Endothelial cell of umbilical vein (primary cell): ENCODE measurements around the gene NAGPA. TPM values are rescaled to one million over a fixed set of nuclear protein-coding genes. Genes with fewer than 3 reads are reported as not detected.

ENCODE experiments used
- BruUV-seq: library from RNA; stranded (reverse); fragments of 400-500 nt; replicated peaks from 2 replicates; lab custom pipeline; 2021; lab: Mats Ljungman, UMichigan
- CTCF ChIA-PET: fragments of 300-600, 350-600 bp; sonication (Branson Sonifier 250); formaldehyde crosslinking; loops from one replicate; lab custom pipeline; 2021; ENCODE audit warnings: antibody characterized with exemption, inconsistent platforms; lab: Charles Lee
- POLR2A ChIA-PET: fragments of 300-600, 350-600 bp; sonication (Branson Sonifier 250); formaldehyde crosslinking; loops from one replicate; lab custom pipeline; 2021; ENCODE audit warnings: antibody characterized with exemption, inconsistent platforms; lab: Charles Lee
- DNase-seq: peaks from one replicate; pipeline ENCODE4 v3.0.0-alpha.2; 2011; ENCODE audit warnings: low read depth, low spot score
- FAIRE-seq: peaks from 2 replicates; lab custom pipeline; 2011; peaks lifted over from hg19 to GRCh38; lab: Jason Lieb, UNC
- H2AFZ ChIP-seq: 2 replicates; pipeline ENCODE4 v1.6.0; 2012; ENCODE audit warnings: low read depth, low read length, control low read depth, inconsistent platforms
- H3K27ac ChIP-seq: 2 replicates; pipeline ENCODE4 v1.5.1; 2011; ENCODE audit warnings: low read depth, mild to moderate bottlenecking, control low read depth, low read length, moderate library complexity; ENCODE audit not compliant: insufficient read depth
- H3K27me3 ChIP-seq, 2 experiments: 2 replicates each; pipeline versions ENCODE4 v1.6.0 to v1.6.1; 2011; ENCODE audit warnings: low read length in 2 of 2, mixed read lengths in 1 of 2; ENCODE audit not compliant: control insufficient read depth in 2 of 2, insufficient read depth in 2 of 2
- H3K36me3 ChIP-seq, 2 experiments: 2 replicates in 1 of 2; 3 replicates in 1 of 2; pipeline ENCODE4 v1.5.1; 2011; ENCODE audit warnings: low read length in 2 of 2, mild to moderate bottlenecking in 1 of 2, moderate library complexity in 1 of 2; ENCODE audit not compliant: control insufficient read depth in 2 of 2, insufficient read depth in 2 of 2; ENCODE audit errors: extremely low read depth in 1 of 2
- H3K4me1 ChIP-seq: 3 replicates; pipeline ENCODE4 v1.5.1; 2011; ENCODE audit warnings: mild to moderate bottlenecking, low read length; ENCODE audit not compliant: control insufficient read depth, insufficient read depth; ENCODE audit errors: extremely low read depth
- H3K4me2 ChIP-seq: 2 replicates; pipeline ENCODE4 v1.6.1; 2011; ENCODE audit warnings: low read length, control low read depth, mixed read lengths; ENCODE audit not compliant: insufficient read depth
- H3K4me3 ChIP-seq, 3 experiments: fragments of 200-600 bp in 1 of 3; sonication (generic), shearing (Covaris generic) in 1 of 3; replicated peaks in 1 of 3; 2 replicates each; pipeline ENCODE4 v1.5.1; 2011 to 2016; ENCODE audit warnings: control low read depth in 3 of 3, low read length in 3 of 3, mild to moderate bottlenecking in 2 of 3, inconsistent platforms in 1 of 3, low read depth in 1 of 3, moderate library complexity in 1 of 3; ENCODE audit not compliant: insufficient read depth in 1 of 3
- H3K79me2 ChIP-seq: 2 replicates; pipeline ENCODE4 v1.6.0; 2012; ENCODE audit warnings: low read length, inconsistent platforms; ENCODE audit not compliant: control insufficient read depth, insufficient read depth
- H3K9ac ChIP-seq: replicated peaks from 2 replicates; pipeline ENCODE3; 2011; ENCODE audit warnings: low read length, control low read depth; ENCODE audit not compliant: insufficient read depth; ENCODE audit errors: extremely low read depth
- H3K9me1 ChIP-seq: replicated peaks from 3 replicates; pipeline ENCODE4 v1.6.0; 2011; ENCODE audit warnings: mild to moderate bottlenecking, low read length; ENCODE audit not compliant: control insufficient read depth, insufficient read depth; ENCODE audit errors: extremely low read depth
- H3K9me3 ChIP-seq: replicated peaks from 2 replicates; pipeline ENCODE4 v1.5.1; 2012; ENCODE audit warnings: low read length, inconsistent platforms; ENCODE audit not compliant: control insufficient read depth, insufficient read depth
- H4K20me1 ChIP-seq: replicated peaks from 2 replicates; pipeline ENCODE3; 2011; ENCODE audit warnings: mild to moderate bottlenecking, low read length; ENCODE audit not compliant: control insufficient read depth, insufficient read depth; ENCODE audit errors: extremely low read depth
- EZH2 ChIP-seq: IDR thresholded peaks from 2 replicates; pipeline ENCODE4 v1.6.1; 2012; ENCODE audit warnings: borderline replicate concordance, low read depth, mild to moderate bottlenecking, moderate library complexity, low read length, inconsistent platforms; ENCODE audit not compliant: severe bottlenecking
- FOS ChIP-seq: IDR thresholded peaks from 2 replicates; pipeline ENCODE4 v1.6.1; 2011; ENCODE audit warnings: mild to moderate bottlenecking, low read length, moderate library complexity, borderline replicate concordance; ENCODE audit not compliant: insufficient read depth
- GATA2 ChIP-seq: IDR thresholded peaks from 2 replicates; pipeline ENCODE4 v1.7.0; 2011; ENCODE audit warnings: low read depth, mild to moderate bottlenecking, moderate library complexity, mixed read lengths, low read length; ENCODE audit not compliant: insufficient read length, insufficient read depth
- JUN ChIP-seq: IDR thresholded peaks from 2 replicates; pipeline ENCODE4 v1.6.1; 2011; ENCODE audit warnings: borderline replicate concordance, low read depth; ENCODE audit not compliant: insufficient read length, insufficient read depth
- MAX ChIP-seq: IDR thresholded peaks from 2 replicates; pipeline ENCODE4 v1.6.1; 2011; ENCODE audit not compliant: insufficient read depth, insufficient read length
- MYC ChIP-seq: IDR thresholded peaks from one replicate; pipeline ENCODE4 v1.6.1; 2011; ENCODE audit warnings: mild to moderate bottlenecking, low read depth, low read length
- POLR2A ChIP-seq: IDR thresholded peaks from 2 replicates; pipeline ENCODE4 v1.6.1; 2012; ENCODE audit warnings: low read depth, mild to moderate bottlenecking, control low read depth, low read length
- POLR2AphosphoS5 ChIP-seq: IDR thresholded peaks from 2 replicates; pipeline ENCODE4 v1.6.1; 2012; ENCODE audit warnings: low read depth, mild to moderate bottlenecking, control low read depth, low read length, moderate library complexity; ENCODE audit not compliant: insufficient read depth
- dilution Hi-C: fragments of 300-500 bp; cut with MboI; formaldehyde crosslinking; loops from one replicate; pipeline ENCODE4 v1.15.0; 2019; ENCODE audit warnings: low sequenced_read_pairs; ENCODE audit not compliant: extremely low pct_ligation_motif_present
- intact Hi-C: fragments of 100-400 bp; cut with micrococcal nuclease; formaldehyde crosslinking; loops from one replicate; pipeline ENCODE4 v1.10.0; 2022
- polyA plus RNA-seq, 4 experiments: library from polyadenylated mRNA; depleted of rRNA in 3 of 4; stranded (reverse) in 3 of 4; unstranded in 1 of 4; fragments of >200 nt; gene quantifications; 2 replicates each; pipeline versions ENCODE4 v1.2.1 to v1.2.3, GENCODE V29; 2011 to 2012; ENCODE audit warnings: missing spikeins in 1 of 4
- total RNA-seq: library from RNA; stranded (reverse); gene quantifications from 2 replicates; pipeline ENCODE4 v1.2.3, GENCODE V29; 2021

Gene NAGPA
- total and polyA plus RNA-seq, 2 donors (not counting 3 experiments of a cell fraction or from before 2014, with no cell fraction given) = 29.6 to 29.9 TPM

- Histone ChIP-seq H4K20me1 (no peaks in the 10 kb centered on the region), H3K27me3 (peaks cover 11 to 16% of the 10 kb centered on the region in 2 experiments), H3K9ac (no peak overlapping the region), H3K9me3 (no peaks in the 10 kb centered on the region), H3K4me3 (no peak overlapping the region), H3K4me1 (no peaks in the 10 kb centered on the region), H3K36me3 (no peaks in the 10 kb centered on the region), H2AFZ (no peak overlapping the region), H3K79me2 (no peaks in the 10 kb centered on the region), H3K4me2 (no peak overlapping the region), H3K9me1 (no peaks in the 10 kb centered on the region), H3K27ac (no peak overlapping the region)
- FAIRE-seq (no peak), DNase-seq (no peak)
- CTCF ChIA-PET = no interaction called here
- dilution Hi-C loops (no loop called here), intact Hi-C loops (no loop called here)
- no TSS peak for BruUV-seq
- POLR2A ChIA-PET = no interaction called here
- TF ChIP-seq EZH2 = no peak
Observed at GRCh38 chr16:4984174-4984990, 49.4 kb downstream of the NAGPA start.

DNA sequence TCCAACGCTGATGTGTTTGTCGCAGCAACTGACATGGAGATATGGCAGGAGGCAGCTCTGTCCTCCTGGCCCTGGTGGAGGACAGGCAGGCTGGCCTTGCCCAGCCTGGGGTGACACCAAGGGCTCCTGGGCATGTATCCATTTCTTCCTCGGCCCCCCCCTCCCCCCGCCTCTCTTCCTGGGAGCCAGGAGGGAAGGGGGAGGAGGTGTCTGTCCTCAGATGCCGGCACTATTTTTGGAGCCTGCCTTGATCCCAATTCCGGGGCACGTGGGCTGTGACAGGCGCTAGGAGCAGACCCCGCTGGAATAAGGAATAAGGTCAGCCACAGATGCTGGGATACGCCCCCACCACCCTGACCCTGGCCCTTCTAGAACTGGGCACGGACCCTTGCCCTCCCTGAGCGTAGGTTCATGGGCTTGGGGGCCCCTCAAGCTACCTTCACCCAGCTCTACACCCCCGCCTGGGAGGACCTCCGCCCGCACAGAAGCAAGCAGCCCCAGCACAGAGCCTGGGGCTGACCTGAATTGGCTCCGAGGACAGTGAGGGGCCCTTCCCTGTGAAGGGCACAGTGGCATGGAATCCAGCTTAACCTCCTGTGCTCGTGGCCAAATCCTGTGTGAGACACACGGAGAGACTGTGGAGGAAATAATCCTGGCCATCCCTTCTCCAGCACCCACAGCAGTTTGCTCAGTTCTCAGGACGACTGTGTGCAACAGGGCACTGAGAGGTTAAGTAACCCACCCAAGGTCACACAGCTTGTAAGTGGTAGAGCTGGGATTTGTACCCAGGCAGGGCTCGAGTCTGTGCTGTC lies 51.5 kb downstream of the NAGPA start:
- Histone ChIP-seq H2AFZ (no peak overlapping the region), H3K27ac (no peak overlapping the region), H3K4me2 (no peak overlapping the region), H3K27me3 (peaks cover 4 to 10% of the 10 kb centered on the region in 2 experiments), H4K20me1 (no peaks in the 10 kb centered on the region), H3K79me2 (no peaks in the 10 kb centered on the region), H3K4me3 (no peak overlapping the region), H3K9me3 (no peaks in the 10 kb centered on the region), H3K4me1 (no peaks in the 10 kb centered on the region), H3K9me1 (no peaks in the 10 kb centered on the region), H3K9ac (no peak overlapping the region), H3K36me3 (no peaks in the 10 kb centered on the region)
- ChIA-PET CTCF (no interaction called here), POLR2A (no interaction called here)
- intact Hi-C loops (no loop called here), dilution Hi-C loops (no loop called here)
- no peak for FAIRE-seq
- DNase-seq = no peak
- TF ChIP-seq JUN = no peak
- TF ChIP-seq GATA2 = no peak
- TF ChIP-seq MAX = no peak
- no peak for TF ChIP-seq MYC
- TF ChIP-seq FOS = no peak
- no peak for TF ChIP-seq EZH2
- no peak for TF ChIP-seq POLR2AphosphoS5
- no peak for TF ChIP-seq POLR2A
- no TSS peak for BruUV-seq
